Measurements from ENCODE around the gene SMYD3. TPM values are rescaled to one million over a fixed set of nuclear protein-coding genes. Genes with fewer than 3 reads are reported as not detected.
A peak's percentile ranks its signal among the peaks of the same experiment; 100 is the strongest.

The SMYD3 gene
- total RNA-seq, 2 donors from 2014 or later, result 8.8 to 19.0 TPM

DNA sequence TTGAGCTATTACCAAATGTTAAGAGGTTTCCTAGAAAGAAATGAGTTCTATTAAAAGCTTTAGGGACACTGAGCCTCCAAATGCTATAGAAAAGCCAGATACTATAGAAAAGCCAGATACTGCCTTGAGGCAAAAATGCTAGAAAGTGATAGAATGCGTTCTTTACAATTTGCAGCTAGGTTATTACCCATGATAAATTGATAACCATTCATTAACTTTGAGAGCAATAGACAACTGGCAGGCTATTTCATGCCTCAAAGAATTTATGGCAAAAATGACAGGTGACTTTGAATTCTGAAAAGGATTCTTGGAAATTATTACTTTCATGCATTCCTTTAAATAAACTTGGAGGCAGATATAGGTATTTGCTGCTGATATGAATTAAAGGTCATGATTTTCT is 51.6 kb downstream of the SMYD3 start:
- no peak for TF ChIP-seq CTCF (IDR thresholded peaks at IDR 0.05)
- no peak overlapping the region for H3K27ac ChIP-seq
- H3K4me1 ChIP-seq (ENCODE audit: control insufficient read depth in 1 of 2, low read depth in 2 of 2), result peaks cover 0 to 17% of the 10 kb centered on the region in 2 donors
- DNase-seq (ENCODE audit: low spot score), result no peak
- H3K4me3 ChIP-seq, result no peak overlapping the region
- no peaks in the 10 kb centered on the region for H3K9me3 ChIP-seq
- no peaks in the 10 kb centered on the region for H3K36me3 ChIP-seq
- H3K27me3 ChIP-seq (replicated peaks; ENCODE audit: insufficient read depth), result no peaks in the 10 kb centered on the region
- ATAC-seq (ENCODE audit: insufficient number of reproducible peaks, low FRiP score, low read depth), result no peak

- TF ChIP-seq CTCF (IDR thresholded peaks at IDR 0.05), result no peak
- H3K36me3 ChIP-seq, result no peaks in the 10 kb centered on the region
- peaks cover 0 to 17% of the 10 kb centered on the region in 2 donors for H3K4me1 ChIP-seq (ENCODE audit: control insufficient read depth in 1 of 2, low read depth in 2 of 2)
- H3K4me3 ChIP-seq, result no peak overlapping the region
- ATAC-seq (ENCODE audit: insufficient number of reproducible peaks, low FRiP score, low read depth), result no peak
- no peak overlapping the region for H3K27ac ChIP-seq
- H3K9me3 ChIP-seq, result no peaks in the 10 kb centered on the region
- no peak for DNase-seq (ENCODE audit: low spot score)
- no peaks in the 10 kb centered on the region for H3K27me3 ChIP-seq (replicated peaks; ENCODE audit: insufficient read depth)
Measured at GRCh38 chr1:246454655-246455054, 52.4 kb downstream of the SMYD3 start.

DNA sequence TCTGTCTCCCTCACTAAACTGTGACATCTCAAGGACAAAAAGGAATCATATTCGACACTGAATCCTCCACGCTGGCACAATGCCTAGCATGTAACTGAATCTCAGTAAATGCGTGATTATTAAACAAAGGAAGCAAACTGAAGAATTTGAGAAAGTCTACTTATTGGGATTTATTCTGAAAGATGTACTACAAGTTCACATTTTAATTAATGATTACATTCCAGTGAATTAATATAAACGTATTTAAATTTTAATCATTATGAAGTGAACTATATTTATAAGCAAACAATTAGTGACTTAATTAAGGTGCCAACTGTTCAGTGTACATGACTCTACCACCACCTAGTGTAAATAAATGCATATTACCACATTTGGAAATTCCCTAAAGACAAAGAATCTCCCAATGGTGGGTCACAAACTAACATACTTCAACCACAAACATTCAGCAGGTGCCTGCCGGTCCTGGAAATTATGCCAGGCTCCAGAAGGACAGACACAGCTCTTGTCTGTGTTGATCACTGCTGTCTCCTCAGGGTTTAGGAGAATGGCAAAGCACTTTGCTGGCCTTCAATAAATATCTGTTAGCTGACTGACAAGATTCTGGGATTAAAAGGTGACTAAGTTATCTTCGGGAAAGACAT is 56.3 kb downstream of the SMYD3 start:
- Histone ChIP-seq H3K4me1 (ENCODE audit: control insufficient read depth in 1 of 2, low read depth in 2 of 2) (peaks cover 0 to 40% of the 10 kb centered on the region in 2 donors), H3K27me3 (replicated peaks; ENCODE audit: insufficient read depth) (no peaks in the 10 kb centered on the region), H3K9me3 (no peaks in the 10 kb centered on the region), H3K36me3 (no peaks in the 10 kb centered on the region), H3K4me3 (no peak overlapping the region), H3K27ac (no peak overlapping the region)
- ATAC-seq (ENCODE audit: insufficient number of reproducible peaks, low FRiP score, low read depth), result no peak
- peak; percentile 37 for TF ChIP-seq CTCF (IDR thresholded peaks at IDR 0.05)
- no peak for DNase-seq (ENCODE audit: low spot score)

- DNase-seq (ENCODE audit: low spot score) (no peak), ATAC-seq (ENCODE audit: insufficient number of reproducible peaks, low FRiP score, low read depth) (no peak)
- Histone ChIP-seq H3K27me3 (replicated peaks; ENCODE audit: insufficient read depth) (no peaks in the 10 kb centered on the region), H3K4me1 (ENCODE audit: control insufficient read depth in 1 of 2, low read depth in 2 of 2) (peaks cover 0 to 39% of the 10 kb centered on the region in 2 donors), H3K9me3 (no peaks in the 10 kb centered on the region), H3K4me3 (no peak overlapping the region), H3K27ac (no peak overlapping the region), H3K36me3 (no peaks in the 10 kb centered on the region)
- TF ChIP-seq CTCF (IDR thresholded peaks at IDR 0.05), result no peak
Measured at GRCh38 chr1:246448373-246448772, 58.7 kb downstream of the SMYD3 start.

GRCh38 chr1:246447501-246447900 is 59.6 kb downstream of the SMYD3 start:
- no peak for ATAC-seq (ENCODE audit: insufficient number of reproducible peaks, low FRiP score, low read depth)
- no peak overlapping the region for H3K4me3 ChIP-seq
- TF ChIP-seq CTCF (IDR thresholded peaks at IDR 0.05), result no peak

More at GRCh38 chr1:246447501-246447900, 59.6 kb downstream of the SMYD3 start:
- H3K4me1 ChIP-seq (ENCODE audit: control insufficient read depth in 1 of 2, low read depth in 2 of 2), result peaks cover 0 to 39% of the 10 kb centered on the region in 2 donors
- H3K27me3 ChIP-seq (replicated peaks; ENCODE audit: insufficient read depth), result no peaks in the 10 kb centered on the region
- DNase-seq (ENCODE audit: low spot score), result no peak
- H3K27ac ChIP-seq, result no peak overlapping the region
- no peaks in the 10 kb centered on the region for H3K36me3 ChIP-seq
- H3K9me3 ChIP-seq, result no peaks in the 10 kb centered on the region
